Measurements from ENCODE around the gene ZBTB26. TPM values are rescaled to one million over a fixed set of nuclear protein-coding genes. Genes with fewer than 3 reads are reported as not detected.

Gene ZBTB26
- 4.3 TPM for total RNA-seq (ENCODE audit: insufficient read depth, low replicate concordance)

GRCh38 chr9:122931226-122932121, at the start of gene ZBTB26:
Gene ZBTB26, minus strand, starts transcription at chr9:122931512. Its CDS starts 11,578 bp downstream, at chr9:122919934.
- DNase-seq (ENCODE audit: low spot score) = peak; percentile 98

- DNase-seq (ENCODE audit: low spot score) = no peak
Observed at GRCh38 chr9:122978601-122979000, 47.3 kb upstream of the ZBTB26 start.

GRCh38 chr9:122975196-122975595, 43.9 kb upstream of the ZBTB26 start:
- DNase-seq (ENCODE audit: low spot score) = peak; percentile 6

GRCh38 chr9:122961139-122961538, 29.8 kb upstream of the ZBTB26 start:
- DNase-seq (ENCODE audit: low spot score) = no peak

- no peak for DNase-seq (ENCODE audit: low spot score)
Observed at GRCh38 chr9:122955961-122956360, 24.6 kb upstream of the ZBTB26 start.

- DNase-seq (ENCODE audit: low spot score) = no peak
Observed at GRCh38 chr9:122954253-122954691, 23.0 kb upstream of the ZBTB26 start.

- no peak for DNase-seq (ENCODE audit: low spot score)
Observed at GRCh38 chr9:122951056-122951455, 19.7 kb upstream of the ZBTB26 start.

GRCh38 chr9:122950263-122950662, 19.0 kb upstream of the ZBTB26 start:
- DNase-seq (ENCODE audit: low spot score) = no peak

- no peak for DNase-seq (ENCODE audit: low spot score)
Observed at GRCh38 chr9:122949696-122950095, 18.4 kb upstream of the ZBTB26 start.

- no peak for DNase-seq (ENCODE audit: low spot score)
Observed at GRCh38 chr9:122948313-122948712, 17.0 kb upstream of the ZBTB26 start.

- DNase-seq (ENCODE audit: low spot score) = no peak
Observed at GRCh38 chr9:122946461-122947005, 15.2 kb upstream of the ZBTB26 start.

- no peak for DNase-seq (ENCODE audit: low spot score)
Observed at GRCh38 chr9:122944960-122945888, 13.9 kb upstream of the ZBTB26 start.

- peak; percentile 38 for DNase-seq (ENCODE audit: low spot score)
Observed at GRCh38 chr9:122941582-122942234, 10.4 kb upstream of the ZBTB26 start.

GRCh38 chr9:122940749-122941581, 9.7 kb upstream of the ZBTB26 start, which contains the start of gene RABGAP1:
Gene RABGAP1, plus strand, starts transcription at chr9:122941020. Its CDS starts 16,040 bp downstream, at chr9:122957060.
- peak; percentile 99 for DNase-seq (ENCODE audit: low spot score)

GRCh38 chr9:122940454-122940748, 9.1 kb upstream of the ZBTB26 start:
- DNase-seq (ENCODE audit: low spot score) = no peak

GRCh38 chr9:122939601-122940000, 8.3 kb upstream of the ZBTB26 start:
- no peak for DNase-seq (ENCODE audit: low spot score)

GRCh38 chr9:122936883-122937282, 5.6 kb upstream of the ZBTB26 start:
- no peak for DNase-seq (ENCODE audit: low spot score)

GRCh38 chr9:122936464-122936863, 5.2 kb upstream of the ZBTB26 start:
- no peak for DNase-seq (ENCODE audit: low spot score)

GRCh38 chr9:122930541-122931225, 629 bp downstream of the ZBTB26 start:
- DNase-seq (ENCODE audit: low spot score) = no peak

- DNase-seq (ENCODE audit: low spot score) = no peak
Observed at GRCh38 chr9:122929796-122930354, 1.4 kb downstream of the ZBTB26 start.
